ENCODE results near the gene NTSR1. TPM values are rescaled to one million over a fixed set of nuclear protein-coding genes. Genes with fewer than 3 reads are reported as not detected.

NTSR1 gene
- total and polyA plus RNA-seq, 2 of the 13 experiments (the other 11 are each of a cell fraction or from before 2014, with no cell fraction given), result 0.09 to 0.12 TPM

DNA sequence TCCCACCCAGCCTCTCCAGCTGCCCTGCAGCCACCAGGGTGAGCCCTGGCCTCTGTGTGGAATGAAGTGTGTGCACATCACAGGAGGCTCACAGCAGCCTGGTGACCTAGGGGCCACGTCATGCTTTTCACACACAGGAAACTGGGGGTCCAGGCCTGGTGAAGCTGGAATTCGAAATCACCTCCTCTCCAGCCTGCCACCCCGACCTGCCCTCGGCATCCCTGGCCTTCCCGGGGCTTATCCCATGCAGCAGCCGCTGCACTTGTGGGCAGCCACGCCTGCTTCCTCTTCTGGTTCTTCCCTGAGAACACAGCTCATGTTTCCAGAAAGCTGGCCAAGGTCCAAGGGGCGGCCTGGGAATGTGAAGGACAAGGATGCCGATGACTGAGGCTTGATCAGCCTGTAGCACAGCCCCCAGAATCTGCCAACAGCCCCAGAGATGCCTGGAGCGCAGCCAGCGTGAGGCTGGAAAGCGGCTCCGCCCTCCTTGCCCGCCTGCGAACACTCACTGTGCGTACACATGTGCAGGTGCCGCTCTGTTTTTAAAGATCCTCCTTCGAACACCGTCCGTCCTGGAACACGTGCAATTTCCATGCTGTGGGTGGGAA lies 4.2 kb upstream of the NTSR1 start (continued):
- TF ChIP-seq CREB1 (IDR thresholded peaks at IDR 0.05) (peak; percentile 61), CREB1 (CRISPR knock-in tag; IDR thresholded peaks at IDR 0.05) (no peak), TEAD3 (CRISPR knock-in tag; optimal IDR thresholded peaks at IDR 0.05; ENCODE audit: borderline replicate concordance) (peak; percentile 14), NPAS2 (CRISPR knock-in tag; IDR thresholded peaks at IDR 0.05; ENCODE audit: borderline replicate concordance) (no peak), SRSF1 (optimal IDR thresholded peaks at IDR 0.05; ENCODE audit: low read depth, low read length) (peak; percentile 27), PHF21A (CRISPR knock-in tag; IDR thresholded peaks at IDR 0.05) (0 out of 2 replicates have a peak, but pooled peaks have one; percentile 37)

DNA sequence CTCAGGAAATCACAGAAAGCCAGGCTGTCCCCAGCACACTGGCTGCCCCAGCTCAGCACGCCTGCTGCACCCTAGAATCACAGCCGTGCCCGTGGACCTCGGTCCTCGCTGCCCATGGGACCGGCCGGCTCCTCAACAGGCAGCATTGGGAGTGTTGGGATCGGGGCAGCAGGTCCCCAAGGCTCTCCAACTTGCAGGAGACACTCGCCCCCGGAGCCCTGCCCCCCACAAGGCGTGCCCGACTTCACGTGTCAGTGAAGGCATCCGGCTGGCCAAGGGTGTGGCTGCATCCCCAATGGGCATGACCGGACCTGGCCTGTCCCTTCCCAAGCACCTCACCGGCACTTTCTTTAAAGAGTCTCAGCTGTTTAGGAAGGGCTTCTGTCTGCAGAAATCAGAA lies 3.0 kb upstream of the NTSR1 start:
- no peak for FAIRE-seq
- CTCF ChIA-PET (ENCODE audit: low intra/inter-chr PET ratio, low total read pairs), result no interaction called here
- peaks cover 8% of the 10 kb centered on the region; the same call in 1 of the 2 replicates for H3K4me1 ChIP-seq (ENCODE audit: insufficient read depth, low read length)

More for the DNA sequence above, 3.0 kb upstream of the NTSR1 start:
- H3K4me2 ChIP-seq (ENCODE audit: low read depth, low read length), result no peak overlapping the region
- H2AFZ ChIP-seq (ENCODE audit: low read length), result no peak overlapping the region
- BruUV-seq (replicated peaks), result no TSS peak
- WGBS (ENCODE audit: low lambda C conversion rate), result 21% methylated on average over 14 of the region's 16 CpGs
- POLR2A ChIA-PET, result no interaction called here
- H3K27me3 ChIP-seq (ENCODE audit: control insufficient read depth in 1 of 2, insufficient read depth in 2 of 2, low read length in 2 of 2), result peaks cover 46 to 92% of the 10 kb centered on the region in 2 experiments
- 0 out of 2 replicates have a peak, but pooled peaks have one; percentile 27 for TF ChIP-seq IRF9 (CRISPR knock-in tag; IDR thresholded peaks at IDR 0.05; ENCODE audit: borderline replicate concordance)
- TF ChIP-seq NCOA1 (CRISPR knock-in tag; IDR thresholded peaks at IDR 0.05), result no peak
- TF ChIP-seq ZNF777 (CRISPR knock-in tag; IDR thresholded peaks at IDR 0.05), result 0 out of 2 replicates have a peak, but pooled peaks have one; percentile 14
- H3K4me3 ChIP-seq (replicated peaks in 1 of 3; ENCODE audit: insufficient read depth in 1 of 3, low read depth in 2 of 3, low read length in 3 of 3), result no peak overlapping the region
- H4K20me1 ChIP-seq (ENCODE audit: insufficient read depth, low read length), result peaks cover 3% of the 10 kb centered on the region; the same call in 1 of the 2 replicates
- in situ Hi-C loops (cut with HindIII; ENCODE audit: extremely low pct_ligation_motif_present, low pct_unique_long_range_greater_than_20kb) (no loop called here), intact Hi-C loops (cut with micrococcal nuclease; ENCODE audit: unreplicated experiment) (no loop called here)
- ATAC-seq, result no peak
- no peak overlapping the region for H3K27ac ChIP-seq (ENCODE audit: extremely low read length, insufficient read depth, low read length)
- H3K79me2 ChIP-seq (ENCODE audit: insufficient read depth, low read length), result no peaks in the 10 kb centered on the region
- H3K9me3 ChIP-seq (ENCODE audit: low read length), result no peaks in the 10 kb centered on the region
- no peak overlapping the region for H3K9ac ChIP-seq (ENCODE audit: insufficient read depth, low read depth, low read length)
- no peaks in the 10 kb centered on the region for H3K36me3 ChIP-seq (replicated peaks in 1 of 2; ENCODE audit: control insufficient read depth in 1 of 2, insufficient read depth in 2 of 2, low read length in 2 of 2)
- DNase-seq (ENCODE audit: low spot score), result no peak
